Omental fat pad (tissue), 4 donors: Measurements from ENCODE around the gene MECP2. TPM values are rescaled to one million over a fixed set of nuclear protein-coding genes. Genes with fewer than 3 reads are reported as not detected.

Experiments
- ATAC-seq: fragments of 150-250 bp; one replicate; pipeline ENCODE4 v1.9.1; 2016; ENCODE audit warnings: mild to moderate bottlenecking, moderate library complexity; ENCODE audit not compliant: low FRiP score
- DNase-seq: peaks from one replicate; pipeline ENCODE4 v3.0.0-alpha.2; 2019; ENCODE audit warnings: low spot score
- total RNA-seq, 4 donors: library from RNA; depleted of rRNA; stranded (reverse); fragments of >200 nt; gene quantifications; one replicate each; pipeline ENCODE4 v1.1.0, GENCODE V29; 2016
- TF ChIP-seq, protein P1 (sequence below), 3 donors: fragments of 450-650 bp; IDR thresholded peaks; one replicate each; pipeline ENCODE4 v1.5.1; 2016 to 2017; ENCODE audit warnings: antibody characterized with exemption in 3 of 3, mild to moderate bottlenecking in 3 of 3, moderate library complexity in 2 of 3

Gene MECP2
- total RNA-seq, 4 donors from 2014 or later, result 48.8 to 66.7 (median 56.0) TPM

DNA sequence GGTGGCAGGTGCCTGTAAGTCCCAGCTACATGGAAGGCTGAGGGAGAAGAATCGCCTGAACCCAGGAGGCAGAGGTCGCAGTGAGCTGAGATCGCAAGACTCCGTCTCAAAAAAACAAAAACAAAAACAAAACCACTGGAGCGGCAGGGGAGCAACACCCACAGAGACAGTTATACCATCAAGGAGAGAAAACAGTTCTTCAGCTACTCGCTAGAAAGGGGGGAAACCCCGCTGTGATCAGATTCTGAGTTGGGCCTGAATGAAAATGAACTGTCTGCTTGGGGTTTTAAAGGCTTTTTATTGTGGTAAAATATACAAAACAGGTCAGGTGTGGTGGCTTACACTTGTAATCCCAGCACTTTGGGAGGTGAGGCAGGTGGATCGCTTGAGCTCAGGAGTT is 61.0 kb downstream of the MECP2 start:
- ATAC-seq (no peak), DNase-seq (no peak)
- TF ChIP-seq, protein P1, sequence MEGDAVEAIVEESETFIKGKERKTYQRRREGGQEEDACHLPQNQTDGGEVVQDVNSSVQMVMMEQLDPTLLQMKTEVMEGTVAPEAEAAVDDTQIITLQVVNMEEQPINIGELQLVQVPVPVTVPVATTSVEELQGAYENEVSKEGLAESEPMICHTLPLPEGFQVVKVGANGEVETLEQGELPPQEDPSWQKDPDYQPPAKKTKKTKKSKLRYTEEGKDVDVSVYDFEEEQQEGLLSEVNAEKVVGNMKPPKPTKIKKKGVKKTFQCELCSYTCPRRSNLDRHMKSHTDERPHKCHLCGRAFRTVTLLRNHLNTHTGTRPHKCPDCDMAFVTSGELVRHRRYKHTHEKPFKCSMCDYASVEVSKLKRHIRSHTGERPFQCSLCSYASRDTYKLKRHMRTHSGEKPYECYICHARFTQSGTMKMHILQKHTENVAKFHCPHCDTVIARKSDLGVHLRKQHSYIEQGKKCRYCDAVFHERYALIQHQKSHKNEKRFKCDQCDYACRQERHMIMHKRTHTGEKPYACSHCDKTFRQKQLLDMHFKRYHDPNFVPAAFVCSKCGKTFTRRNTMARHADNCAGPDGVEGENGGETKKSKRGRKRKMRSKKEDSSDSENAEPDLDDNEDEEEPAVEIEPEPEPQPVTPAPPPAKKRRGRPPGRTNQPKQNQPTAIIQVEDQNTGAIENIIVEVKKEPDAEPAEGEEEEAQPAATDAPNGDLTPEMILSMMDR (IDR thresholded peaks at IDR 0.05), result no peak

DNA sequence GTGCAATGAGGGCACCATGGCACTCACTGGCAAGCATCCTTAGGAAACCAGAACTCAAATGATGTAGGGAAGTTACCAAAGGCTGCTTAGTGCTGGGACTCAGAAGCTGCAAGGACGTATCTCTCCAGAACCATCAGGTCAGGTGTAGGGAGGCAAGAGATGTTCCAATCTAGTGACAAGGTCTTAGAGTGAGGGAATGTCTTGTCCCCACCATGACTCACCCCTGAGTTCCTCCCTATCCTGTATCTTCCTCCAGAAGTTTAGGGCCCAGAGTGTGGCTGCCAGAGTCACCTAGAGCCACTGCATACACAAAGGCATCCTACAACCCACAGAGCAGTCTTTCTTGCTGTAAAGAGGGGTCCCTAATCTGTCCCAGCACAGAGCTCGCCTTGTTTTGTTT is 63.7 kb downstream of the MECP2 start:
- TF ChIP-seq, protein P1 (IDR thresholded peaks at IDR 0.05), result no peak
- DNase-seq (no peak), ATAC-seq (no peak)

DNA sequence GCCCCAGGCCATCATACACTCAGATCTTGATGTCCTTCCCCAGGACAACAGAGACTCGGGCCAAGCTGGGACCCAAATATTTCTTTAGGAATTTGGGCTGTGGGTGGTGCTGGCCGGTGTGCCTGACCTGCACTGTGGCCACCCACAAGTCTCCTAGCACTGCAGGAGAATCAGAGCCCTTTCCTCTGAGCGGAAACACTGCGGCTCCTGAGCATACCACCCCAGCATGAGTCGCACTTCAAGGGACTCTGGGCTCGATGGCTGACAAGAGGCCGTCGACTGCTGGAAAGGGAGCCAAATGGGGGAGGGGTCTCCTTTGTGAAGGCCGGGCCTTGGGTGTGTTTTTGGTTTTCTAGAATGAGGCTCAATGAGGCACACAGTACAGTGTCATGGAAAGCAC is 64.9 kb downstream of the MECP2 start:
- no peak for ATAC-seq
- DNase-seq, result no peak
- TF ChIP-seq, protein P1 (IDR thresholded peaks at IDR 0.05), result no peak

DNA sequence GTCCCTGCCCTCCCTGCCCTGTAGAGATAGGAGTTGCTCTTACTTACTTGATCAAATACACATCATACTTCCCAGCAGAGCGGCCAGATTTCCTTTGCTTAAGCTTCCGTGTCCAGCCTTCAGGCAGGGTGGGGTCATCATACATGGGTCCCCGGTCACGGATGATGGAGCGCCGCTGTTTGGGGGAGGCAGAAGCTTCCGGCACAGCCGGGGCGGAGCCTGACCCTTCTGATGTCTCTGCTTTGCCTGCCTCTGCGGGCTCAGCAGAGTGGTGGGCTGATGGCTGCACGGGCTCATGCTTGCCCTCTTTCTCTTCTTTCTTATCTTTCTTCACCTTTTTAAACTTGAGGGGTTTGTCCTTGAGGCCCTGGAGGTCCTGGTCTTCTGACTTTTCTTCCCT is 65.4 kb downstream of the MECP2 start:
- DNase-seq, result no peak
- TF ChIP-seq, protein P1 (IDR thresholded peaks at IDR 0.05), result no peak
- ATAC-seq, result no peak

DNA sequence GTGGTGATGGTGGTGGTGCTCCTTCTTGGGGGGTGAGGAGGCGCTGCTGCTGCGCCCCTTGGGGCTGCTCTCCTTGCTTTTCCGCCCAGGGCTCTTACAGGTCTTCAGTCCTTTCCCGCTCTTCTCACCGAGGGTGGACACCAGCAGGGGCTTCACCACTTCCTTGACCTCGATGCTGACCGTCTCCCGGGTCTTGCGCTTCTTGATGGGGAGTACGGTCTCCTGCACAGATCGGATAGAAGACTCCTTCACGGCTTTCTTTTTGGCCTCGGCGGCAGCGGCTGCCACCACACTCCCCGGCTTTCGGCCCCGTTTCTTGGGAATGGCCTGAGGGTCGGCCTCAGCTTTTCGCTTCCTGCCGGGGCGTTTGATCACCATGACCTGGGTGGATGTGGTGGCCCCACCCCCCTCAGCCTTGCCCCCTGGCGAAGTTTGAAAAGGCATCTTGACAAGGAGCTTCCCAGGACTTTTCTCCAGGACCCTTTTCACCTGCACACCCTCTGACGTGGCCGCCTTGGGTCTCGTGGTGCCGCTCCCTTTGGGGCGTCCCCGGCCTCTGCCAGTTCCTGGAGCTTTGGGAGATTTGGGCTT is 66.7 kb downstream of the MECP2 start:
- TF ChIP-seq, protein P1 (IDR thresholded peaks at IDR 0.05), result no peak
- no peak for ATAC-seq
- DNase-seq, result no peak

DNA sequence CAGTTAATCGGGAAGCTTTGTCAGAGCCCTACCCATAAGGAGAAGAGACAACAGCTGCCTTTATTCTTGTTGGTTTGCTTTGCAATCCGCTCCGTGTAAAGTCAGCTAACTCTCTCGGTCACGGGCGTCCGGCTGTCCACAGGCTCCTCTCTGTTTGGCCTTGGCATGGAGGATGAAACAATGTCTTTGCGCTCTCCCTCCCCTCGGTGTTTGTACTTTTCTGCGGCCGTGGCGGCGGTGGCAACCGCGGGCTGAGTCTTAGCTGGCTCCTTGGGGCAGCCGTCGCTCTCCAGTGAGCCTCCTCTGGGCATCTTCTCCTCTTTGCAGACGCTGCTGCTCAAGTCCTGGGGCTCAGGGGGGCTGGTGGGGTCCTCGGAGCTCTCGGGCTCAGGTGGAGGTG is 67.3 kb downstream of the MECP2 start:
- DNase-seq (no peak), ATAC-seq (no peak)
- TF ChIP-seq, protein P1 (IDR thresholded peaks at IDR 0.05), result no peak

DNA sequence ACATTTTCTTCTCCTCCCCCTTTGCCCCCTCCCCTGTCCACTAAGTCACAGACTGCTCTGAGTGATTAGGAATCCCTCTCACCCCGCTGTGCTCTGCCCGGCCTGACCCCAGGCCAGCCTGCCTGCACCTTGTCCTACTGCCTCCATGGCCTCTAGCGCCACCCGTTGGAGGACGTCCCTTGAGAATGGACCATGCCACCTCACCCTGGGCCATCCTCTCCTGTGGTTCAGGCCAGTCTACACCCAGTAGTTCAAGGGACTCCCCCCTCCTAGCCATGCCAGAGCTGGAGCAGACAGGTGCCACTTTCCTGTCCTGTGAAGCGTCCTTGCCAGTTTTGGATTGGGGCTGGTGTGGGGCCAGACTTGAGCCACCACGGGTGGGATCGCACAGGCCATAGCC is 68.1 kb downstream of the MECP2 start:
- TF ChIP-seq, protein P1 (IDR thresholded peaks at IDR 0.05), result no peak
- ATAC-seq (no peak), DNase-seq (no peak)
